ENCODE measurements around the gene SP5.
"Not testable (repeated sequence)": the region's sequence is repeated elsewhere in the genome, so short reads cannot be mapped to it uniquely, and the experiment has no call there.

SP5 gene

DNA sequence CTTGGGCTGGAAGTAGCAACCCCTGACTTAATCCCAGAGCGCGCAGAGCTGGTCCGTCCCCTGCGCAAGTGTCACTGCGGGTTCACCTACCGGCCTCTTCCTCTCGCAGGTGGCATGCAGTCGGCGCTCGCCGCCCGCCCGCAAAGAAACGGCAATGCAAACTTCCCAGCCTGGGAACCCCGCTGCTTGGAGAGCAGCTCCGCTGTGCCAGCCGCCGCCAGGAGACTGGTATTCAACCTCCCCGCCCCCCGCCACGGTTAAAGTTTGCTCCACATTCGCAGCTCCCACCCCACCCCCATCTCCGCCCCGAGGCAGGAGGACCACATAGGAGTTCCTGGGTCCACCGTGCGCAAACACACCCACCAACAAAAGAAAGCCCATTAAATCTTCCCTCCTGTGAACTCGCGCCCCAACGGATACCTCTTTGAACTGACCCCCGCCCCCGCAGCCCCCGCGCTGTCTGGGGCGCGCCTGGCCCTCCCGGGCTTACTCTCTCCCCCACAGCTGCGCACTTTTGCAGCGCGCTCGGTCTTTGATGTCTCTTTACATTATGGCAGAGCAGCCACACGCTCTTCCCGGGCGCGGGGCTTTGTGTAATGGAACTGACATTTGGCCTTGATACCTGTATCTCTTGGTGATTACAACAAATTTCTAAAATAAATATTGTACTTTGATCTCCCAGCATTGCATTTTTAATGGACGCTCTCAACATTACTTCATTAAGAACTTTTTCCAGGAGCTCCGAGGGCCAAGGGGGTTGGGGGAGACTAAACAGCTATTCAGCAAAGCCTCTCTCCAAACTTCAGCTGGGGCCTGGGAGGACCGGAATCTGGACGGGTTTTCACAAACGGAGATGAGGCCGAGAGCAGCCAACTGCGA, 3.1 kb upstream of the SP5 start:
- DNase-seq, result no peak

DNA sequence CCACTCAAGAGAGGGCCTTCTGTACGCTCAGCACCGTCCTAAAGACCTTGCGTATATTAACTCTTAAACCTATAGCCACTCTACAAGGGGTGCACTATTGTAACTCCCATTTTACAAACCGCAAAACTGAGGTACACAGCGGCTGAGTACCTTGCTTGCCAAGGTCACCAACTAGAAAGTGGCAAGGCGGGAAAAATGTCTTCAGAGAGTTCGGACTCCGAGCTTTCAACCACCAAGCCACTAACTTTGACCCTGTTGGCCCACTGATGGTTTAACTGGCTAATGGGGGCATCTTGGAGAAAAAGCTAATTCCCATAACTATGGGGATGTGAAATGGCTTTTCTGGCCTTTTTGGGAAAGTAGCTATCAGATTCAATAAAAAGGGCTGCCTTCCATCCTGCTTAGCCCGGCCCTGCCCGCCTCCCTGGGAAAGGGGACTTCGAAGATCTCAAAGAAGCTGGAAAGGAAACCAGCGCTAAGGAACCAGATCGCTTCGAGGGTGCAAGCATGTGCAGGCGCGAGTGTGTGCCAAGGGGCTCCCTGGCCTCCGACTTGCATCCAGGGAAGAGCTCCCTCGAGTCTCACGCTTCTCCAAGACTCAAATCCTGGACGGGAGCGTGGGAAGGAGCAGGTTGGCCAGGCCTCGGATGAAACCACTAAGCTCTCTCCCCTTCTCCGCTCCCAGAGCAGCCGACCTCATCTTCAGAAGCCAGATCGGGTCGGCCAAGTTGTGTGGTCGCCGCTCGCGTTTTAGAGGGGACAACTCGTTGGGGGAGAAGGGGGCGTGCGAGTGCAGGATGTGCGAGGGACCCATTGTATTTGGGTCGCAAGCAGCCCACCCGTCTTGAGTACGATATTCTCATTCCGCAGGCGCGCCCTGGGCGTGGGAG, 2.2 kb upstream of the SP5 start:
- no peak for DNase-seq

DNA sequence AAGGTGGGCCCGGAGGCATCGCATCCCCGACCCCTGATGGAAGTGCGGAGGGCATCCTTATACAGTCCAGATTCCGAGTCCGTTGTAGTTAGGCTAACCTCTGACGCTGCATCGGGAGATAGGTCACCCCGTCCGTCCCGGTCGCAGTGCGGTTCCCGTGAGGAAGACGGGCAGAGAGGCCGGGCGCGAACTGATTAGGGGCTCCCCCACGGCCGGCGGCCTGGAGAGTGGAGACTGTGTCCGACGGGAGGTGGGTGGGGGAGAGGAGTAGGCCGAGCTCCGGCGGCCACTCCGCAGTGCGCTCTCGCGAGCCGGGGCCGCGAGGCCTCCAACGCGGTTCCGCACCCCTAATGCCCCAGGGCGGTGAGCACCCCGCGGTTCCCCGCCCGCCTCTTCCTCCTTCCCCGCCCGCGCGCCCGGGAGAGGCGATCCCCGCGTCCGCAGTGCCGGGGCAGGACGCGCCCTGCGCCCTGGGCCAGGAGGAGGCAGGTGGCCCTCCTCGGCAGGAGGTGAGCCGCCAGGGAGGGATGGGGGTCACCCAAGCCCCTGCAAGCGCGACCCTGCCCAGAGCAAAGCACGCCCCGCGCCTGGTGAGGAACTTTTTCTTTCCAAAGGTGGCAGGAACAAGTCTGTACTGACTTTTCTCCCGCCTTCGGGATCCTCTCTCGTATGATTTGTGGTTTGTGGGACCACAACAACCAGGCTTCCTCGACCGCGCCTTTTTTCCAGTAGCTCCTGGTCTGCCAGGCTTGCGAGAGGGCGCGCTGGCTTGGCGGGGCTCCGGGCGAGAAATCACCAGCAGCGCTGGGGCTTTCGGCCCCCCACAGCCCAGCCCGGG, 1.4 kb upstream of the SP5 start:
- no peak for DNase-seq

GRCh38 chr2:170714381-170715061, 616 bp upstream of the SP5 start:
- no peak for DNase-seq

- no peak for DNase-seq
These were observed 1.0 kb downstream of the SP5 start for GRCh38 chr2:170715932-170716777.

GRCh38 chr2:170716851-170717598, 1.9 kb downstream of the SP5 start:
- DNase-seq, result no peak

DNA sequence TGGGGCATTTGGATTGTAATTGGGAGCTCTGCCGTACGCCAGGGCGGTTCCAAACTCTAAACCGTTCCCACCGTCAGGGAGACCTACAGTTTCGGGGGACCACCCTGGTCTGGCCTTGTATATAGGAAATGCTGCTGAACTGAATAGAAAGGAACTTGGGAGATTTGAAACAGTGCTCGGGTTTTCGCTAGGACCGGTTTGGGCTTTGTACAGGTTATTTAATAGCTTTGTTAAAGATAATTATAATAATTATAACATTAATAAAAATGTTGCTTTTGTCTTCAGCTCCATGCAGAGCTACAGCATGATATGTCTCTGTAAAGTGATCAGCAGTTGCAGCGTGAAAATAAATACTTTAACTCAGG, 2.4 kb downstream of the SP5 start:
- no peak for DNase-seq

DNA sequence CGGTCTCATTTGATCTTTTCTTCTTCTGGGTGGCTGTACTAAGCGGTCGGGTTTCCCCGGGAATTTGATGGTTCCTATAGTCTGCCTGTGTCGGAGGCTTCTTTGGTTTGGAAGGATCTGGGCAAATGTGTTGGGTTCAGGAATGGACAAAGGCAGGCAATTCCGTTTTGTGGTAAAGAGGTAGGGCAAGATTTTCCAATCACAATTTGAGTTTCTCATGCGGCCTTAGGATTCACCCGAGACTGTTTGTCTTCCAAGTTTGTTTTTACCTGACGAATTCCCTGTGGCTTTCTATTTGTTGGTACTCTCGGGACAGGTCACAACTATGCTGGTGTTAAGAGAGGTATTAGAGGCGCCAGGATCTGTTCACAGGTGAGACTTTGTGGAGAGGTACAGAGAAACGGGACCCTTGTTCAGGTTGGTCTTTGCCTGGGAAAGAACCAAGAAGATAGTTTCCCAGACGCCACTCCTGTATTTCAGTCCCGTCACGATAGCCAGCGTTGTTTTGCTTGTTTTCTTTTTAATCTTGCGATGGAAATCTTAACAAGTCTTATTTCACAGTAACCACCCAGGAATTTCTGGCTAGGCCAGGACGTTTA, 3.0 kb downstream of the SP5 start:
- DNase-seq, result no peak

- DNase-seq, result no peak
These were observed 4.7 kb downstream of the SP5 start for GRCh38 chr2:170719810-170720209.

DNA sequence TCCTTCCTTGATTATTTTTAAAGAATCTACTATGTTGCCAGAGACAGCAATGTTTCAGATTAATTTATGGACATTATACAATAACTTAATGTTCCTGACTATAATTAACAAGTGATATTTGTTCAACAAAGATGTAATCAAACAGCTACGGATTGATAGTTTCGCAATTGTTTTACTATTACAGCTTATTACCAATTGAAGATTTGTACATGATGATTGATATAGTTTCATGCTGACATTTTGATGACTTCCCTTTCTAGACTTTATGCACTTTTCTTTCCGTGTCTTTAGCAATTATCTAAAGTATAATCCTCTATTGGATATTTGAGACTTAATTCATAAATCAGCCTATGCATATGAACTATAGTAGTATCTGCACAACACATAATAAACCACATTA, 6.5 kb downstream of the SP5 start:
- no peak for DNase-seq

- no peak for DNase-seq
These were observed 7.2 kb downstream of the SP5 start for GRCh38 chr2:170722301-170722700.

DNA sequence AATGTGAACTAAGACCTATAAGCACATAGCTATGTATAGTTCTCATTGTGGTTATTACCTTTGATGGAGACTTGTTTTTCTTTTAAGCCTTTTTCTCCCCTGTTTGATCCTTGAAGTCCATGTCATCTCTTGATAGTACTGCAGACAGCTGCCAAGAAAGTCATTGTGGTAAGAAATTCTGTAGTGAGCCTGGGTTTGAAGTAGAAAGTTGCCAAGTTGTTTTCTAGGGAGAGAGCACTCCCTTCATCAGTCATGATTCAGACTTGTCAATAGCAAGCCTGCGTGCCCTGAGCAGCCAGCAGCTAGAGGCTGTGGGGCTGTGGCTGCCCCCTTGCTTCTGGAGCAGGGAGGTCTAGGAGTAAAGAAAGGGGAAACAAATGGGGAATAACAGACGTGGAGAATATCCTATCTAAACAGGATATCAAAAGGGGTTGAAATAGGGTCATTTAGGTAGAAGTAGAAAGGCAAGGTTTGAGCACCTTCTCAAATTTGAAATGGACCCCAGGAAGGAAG, 8.4 kb downstream of the SP5 start:
- no peak for DNase-seq

DNA sequence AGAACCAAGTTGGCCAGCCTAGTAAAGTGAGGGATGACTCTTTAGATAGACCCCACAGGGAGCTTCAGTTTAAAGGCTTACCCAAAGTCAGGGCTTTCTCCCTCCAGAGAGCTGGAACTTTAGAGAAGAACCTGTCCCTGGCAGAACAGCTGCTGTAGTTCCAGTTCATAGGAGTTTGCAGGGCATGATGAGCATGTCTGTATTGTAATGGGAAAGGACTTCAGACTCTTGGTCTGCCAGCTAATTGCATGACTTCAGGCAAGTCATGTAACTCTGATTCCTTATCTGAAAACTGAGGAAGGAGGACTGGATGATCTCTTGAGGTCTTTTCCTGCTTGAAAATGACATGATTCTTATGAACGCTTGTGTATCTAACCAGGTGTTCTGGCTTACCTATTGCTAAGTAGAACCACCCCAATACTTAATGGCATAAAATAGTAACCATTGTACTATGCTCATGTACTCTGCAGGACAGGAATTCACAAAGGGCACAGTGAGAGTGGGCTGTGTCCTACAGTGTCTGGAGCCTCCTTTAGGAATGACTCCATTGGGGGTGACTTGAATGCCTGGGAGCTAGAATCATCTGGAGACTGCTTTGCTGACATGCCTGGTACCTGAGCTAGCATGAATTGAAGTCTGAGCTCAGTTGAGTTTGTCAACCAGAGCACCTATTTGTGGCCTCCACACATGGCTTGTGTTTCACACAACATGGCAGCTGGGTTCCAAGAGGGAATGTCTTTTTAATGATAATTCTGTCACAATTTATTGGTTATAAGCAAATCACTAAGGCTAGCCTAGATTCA, 18.9 kb downstream of the SP5 start:
- DNase-seq, result no peak

GRCh38 chr2:170734601-170735000, 19.5 kb downstream of the SP5 start:
- DNase-seq, result not testable (repeated sequence)

- peak; percentile 77 for DNase-seq
These were observed 21.5 kb downstream of the SP5 start for GRCh38 chr2:170736628-170737027.

DNA sequence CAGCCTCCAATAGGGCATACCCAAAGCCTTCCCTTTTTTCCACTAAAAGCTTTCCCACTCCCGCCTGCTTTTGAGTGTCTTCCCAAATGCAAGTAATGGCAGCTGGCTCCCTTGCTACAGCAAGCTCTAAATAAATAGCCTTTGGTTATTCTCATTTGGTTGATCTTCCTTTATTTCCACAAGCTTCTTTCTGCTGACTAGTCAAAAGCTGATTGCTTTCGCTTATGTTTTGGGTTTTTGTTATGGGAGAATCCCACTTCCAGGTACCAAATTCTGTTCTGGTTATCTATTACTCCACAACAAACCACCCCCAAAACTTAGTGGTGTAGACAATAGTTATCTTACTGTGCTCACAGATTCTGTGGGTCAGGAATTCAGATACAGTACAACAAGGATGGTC, 22.3 kb downstream of the SP5 start:
- DNase-seq, result no peak

GRCh38 chr2:170737821-170738220, 22.7 kb downstream of the SP5 start:
- DNase-seq, result no peak

GRCh38 chr2:170739048-170739447, 23.9 kb downstream of the SP5 start:
- no peak for DNase-seq

- peak; percentile 29 for DNase-seq
These were observed 24.4 kb downstream of the SP5 start for GRCh38 chr2:170739507-170740046.

Data from MV-4-11 (cell line).